T1000 (cell line): ENCODE measurements around the gene PLAAT3.
"Not testable (repeated sequence)": the region's sequence is repeated elsewhere in the genome, so short reads cannot be mapped to it uniquely, and the experiment has no call there.

ENCODE experiments used
- DNase-seq: peaks from one replicate; lab custom pipeline; 2025; ENCODE audit warnings: mixed read lengths; lab: John Stamatoyannopoulos, UW

PLAAT3 gene

DNA sequence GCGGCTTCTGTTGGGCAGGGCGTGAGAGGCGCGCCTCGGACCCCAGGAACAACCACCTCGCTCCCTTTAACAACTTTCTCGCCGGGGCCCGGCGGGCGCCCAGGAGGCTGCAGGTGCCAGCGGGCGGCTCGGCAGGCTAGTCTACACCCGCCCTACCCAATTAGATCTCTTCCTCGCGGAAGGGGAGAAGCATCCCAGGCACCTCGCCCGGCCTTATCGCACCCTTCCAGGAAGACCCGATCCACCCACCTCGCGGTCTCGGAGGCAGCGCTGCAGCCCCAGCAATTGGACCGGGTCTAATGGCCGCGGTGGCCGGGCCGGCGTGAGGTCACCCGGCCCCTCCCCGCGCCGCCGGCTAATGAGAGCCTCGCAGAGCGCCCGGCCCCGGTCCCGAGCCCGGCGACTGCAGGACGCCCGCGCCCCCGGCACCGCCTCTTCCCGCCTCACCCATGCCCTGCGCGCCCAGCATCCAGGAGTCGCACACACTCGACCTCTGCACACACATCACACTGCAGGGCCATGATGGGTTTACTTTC is at the start of gene PLAAT3:
PLAAT3 (minus strand) TSS at position 298 of the 536 bp plus-strand sequence. CDS start 419 bp downstream, outside the sequence.
- no peak for DNase-seq

DNA sequence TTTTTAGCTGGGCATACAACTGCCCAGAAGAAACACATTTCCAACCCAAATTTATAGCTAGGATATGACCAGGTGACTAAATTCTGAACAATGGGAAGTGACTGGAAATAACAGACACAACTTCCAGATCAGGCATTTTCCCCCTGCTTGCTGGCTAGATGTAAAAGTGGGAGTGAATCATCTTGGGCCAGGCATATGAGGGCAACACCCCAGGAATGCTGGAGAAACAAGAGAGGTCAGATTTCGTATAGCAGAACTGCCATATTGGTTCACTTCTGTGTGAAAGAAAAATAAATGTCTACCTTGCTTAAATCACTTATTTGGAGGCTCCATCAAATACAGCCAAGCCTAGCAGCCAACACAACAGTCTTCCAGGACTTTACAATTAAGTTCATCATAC is 49.6 kb upstream of the PLAAT3 start:
- DNase-seq: no peak

DNA sequence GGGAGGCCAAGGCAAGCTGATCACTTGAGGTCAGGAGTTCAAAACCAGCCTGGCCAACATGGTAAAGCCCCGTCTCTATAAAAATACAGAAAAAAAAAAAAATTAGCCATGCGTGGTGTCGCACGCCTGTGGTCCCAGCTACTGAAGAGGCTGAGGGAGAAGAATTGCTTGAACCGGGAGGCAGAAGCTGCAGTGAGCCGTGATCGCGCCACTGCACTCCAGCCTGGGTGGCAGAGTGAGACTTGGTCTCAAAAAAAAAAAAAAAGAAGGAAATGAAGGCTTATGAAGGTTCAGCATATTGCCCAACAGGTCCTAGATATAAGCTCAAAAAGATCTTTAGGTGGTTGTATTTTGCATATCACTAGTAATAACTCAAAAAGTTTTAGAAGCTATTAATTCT is 46.7 kb upstream of the PLAAT3 start:
- no peak for DNase-seq

DNA sequence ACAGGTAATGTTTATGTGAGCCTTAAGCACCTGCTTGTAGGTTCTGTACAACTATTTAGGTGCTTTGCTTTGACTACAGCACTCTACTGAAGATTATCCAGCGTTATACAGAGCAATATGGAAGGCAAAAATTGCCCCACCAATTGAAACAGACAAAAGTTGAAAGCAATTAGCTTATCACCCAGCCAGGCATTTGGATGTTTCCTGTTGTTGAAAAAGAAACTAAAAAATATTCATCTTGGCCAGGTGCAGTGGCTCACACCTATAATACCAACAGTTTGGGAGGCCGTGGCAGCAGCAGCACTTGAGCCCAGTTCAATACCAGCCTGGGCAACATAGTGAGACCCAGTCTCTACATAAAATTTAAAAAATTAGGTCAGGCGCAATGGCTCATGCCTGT is 38.4 kb upstream of the PLAAT3 start:
- DNase-seq: no peak

DNA sequence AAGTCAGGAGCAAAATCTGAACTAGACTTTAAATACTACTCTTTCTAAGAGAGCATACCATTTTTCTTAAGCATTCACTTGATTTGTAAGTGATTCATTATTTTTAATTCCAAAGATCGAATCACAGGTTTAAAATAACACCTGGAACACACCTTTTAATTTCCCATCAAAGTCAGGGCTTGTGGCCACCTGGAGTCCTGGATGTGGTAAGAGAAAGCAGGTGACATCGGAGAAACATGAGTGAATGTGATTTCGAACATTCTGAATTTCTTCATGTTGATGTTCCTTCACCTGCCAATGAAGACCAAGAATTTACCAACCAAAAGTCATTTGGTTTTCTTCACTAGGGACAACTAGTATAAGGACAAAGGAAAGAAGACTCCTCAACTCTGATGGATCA is 29.0 kb upstream of the PLAAT3 start:
- no peak for DNase-seq

DNA sequence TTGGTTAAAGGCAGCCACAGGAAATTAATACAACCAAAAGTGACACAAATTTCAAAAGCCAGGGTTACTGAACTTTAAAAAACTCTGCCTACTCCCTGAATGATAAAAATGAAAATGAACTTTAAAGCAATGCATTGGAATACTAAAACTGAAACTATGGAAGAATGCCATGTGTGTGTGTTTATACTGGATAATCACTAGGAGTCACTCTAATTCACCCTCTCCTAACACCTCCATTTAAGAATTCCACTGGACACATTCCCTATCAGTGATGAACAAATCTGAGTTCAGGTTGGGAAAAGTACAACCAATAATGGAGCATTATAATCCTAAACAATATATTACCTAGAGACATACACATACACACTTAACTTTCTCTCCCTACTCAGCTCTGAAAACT is 27.5 kb upstream of the PLAAT3 start:
- DNase-seq: no peak

DNA sequence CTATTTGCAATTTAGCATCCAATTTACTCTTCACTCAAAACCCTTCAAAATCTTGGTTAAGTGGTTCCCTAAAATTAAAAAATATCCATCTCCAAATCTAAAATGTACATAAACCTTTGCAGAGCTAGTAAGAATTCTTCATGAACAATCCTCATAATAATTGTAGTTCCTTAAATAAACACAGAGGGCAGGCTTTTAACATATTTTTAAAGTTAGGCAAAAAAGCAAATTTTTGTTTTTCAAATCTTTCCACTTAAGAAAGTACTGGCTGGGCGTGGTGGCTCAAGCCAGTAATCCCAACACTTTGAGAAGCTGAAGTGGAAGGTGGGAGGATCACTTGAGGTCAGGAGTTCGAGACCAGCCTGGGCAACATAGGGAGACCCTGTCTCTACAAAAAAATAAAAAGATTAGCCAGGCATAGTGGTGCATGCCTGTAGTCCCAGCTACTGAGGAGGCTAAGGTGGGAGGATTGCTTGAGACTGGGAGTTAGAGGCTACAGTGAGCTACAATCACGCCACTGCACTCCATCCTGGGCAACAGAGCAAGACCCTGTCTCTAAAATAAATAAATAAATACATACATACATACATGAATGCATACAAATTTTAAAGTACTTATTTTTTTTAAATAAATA is 25.1 kb upstream of the PLAAT3 start:
- DNase-seq: no peak

DNA sequence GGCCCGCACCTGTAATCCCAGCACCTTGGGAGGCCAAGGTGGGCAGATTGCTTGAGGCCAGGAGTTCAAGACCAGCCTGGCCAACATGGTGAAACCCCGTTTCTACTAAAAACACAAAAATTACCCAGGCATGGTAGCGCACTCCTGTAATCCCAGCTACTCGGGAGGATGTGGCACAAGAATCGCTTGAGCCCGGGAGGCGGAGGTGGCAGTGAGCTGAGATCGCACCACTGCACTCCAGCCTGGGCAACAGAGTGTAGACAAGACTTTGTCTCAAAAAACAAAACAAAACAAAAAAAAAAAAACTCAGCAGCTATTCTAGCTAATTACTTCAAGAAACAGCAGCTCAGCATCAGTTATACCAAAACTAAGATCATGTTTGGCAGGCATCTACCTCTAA is 24.2 kb upstream of the PLAAT3 start:
- not testable (repeated sequence) for DNase-seq

DNA sequence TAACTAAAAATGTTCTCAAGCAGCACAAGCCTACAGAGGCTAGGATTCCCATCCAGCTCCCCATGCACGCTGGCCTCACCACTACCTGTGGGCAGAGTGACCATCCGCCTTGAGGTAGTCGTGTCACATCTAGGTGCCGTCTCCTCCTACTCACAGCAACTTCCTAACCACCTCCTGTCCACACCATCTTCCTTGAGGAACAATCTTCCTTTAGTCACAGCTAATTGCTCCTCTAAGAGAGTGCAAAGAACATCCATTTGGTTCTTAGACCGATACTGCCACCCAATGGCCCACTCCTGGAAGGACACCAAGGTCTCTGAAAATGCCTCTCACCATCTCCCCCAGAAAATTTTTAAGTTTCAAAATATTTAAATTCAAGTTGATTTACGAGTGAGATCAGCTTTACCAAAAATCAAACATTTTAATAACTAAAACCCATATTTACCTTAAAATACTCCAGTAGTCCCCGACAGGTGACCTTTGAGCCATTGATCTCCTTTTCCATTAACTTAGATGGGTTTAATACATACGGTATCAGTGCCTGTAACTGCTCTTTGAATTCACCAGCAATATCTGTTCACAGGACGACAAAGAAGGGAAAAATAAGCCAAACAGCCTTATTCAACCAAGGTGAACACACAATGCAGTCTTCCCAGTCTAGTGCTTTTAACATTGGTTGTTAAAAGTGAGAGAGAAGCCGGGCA is 21.7 kb upstream of the PLAAT3 start:
- DNase-seq: peak; percentile 9

DNA sequence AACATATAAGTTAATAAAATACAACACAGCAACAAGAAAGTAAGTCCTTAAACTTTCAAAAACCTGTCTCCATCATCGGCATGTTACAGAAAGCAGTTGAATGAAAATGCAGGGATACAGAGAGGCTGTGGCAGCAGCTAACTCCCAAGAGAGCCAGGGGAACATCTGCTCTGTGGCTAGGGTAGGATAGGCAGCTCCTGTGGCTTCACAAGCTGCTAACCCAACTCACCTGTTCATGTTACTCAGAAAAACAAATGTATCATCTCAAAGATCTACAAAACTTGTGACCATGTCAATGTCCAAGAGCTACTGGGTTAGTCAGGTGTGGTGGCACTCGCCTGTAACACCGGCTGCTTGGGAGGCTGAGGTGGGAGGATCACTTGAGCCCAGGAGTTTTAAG is 15.2 kb upstream of the PLAAT3 start:
- DNase-seq: no peak

DNA sequence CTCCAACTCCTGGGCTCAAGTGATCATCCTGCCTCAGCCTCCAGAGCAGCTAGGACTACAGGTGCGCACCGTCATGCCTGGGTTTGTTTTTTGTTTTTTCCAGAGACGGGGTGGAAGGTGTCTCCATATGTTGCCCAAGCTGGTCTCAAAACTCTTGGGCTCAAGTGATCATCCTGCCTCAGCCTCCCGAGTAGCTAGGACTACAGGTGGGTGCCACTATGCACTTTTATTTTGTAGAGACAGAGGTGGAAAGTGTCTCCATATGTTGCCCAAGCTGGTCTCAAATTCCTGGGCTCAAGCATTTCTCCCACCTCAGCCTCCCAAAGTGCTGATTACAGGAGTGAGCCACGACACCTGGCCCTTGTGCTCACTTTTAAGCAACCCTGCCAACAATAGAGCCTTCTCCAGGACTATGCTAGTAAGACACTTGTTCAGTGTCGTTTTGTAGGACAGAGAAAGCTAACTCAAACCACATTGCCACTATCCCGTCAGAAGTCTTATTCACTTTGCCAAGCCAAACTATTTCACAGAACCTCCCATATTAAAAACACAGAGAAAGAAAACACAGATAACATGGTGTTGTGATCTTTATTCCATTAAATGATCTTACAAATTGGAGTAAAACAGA is 9.4 kb upstream of the PLAAT3 start:
- no peak for DNase-seq

DNA sequence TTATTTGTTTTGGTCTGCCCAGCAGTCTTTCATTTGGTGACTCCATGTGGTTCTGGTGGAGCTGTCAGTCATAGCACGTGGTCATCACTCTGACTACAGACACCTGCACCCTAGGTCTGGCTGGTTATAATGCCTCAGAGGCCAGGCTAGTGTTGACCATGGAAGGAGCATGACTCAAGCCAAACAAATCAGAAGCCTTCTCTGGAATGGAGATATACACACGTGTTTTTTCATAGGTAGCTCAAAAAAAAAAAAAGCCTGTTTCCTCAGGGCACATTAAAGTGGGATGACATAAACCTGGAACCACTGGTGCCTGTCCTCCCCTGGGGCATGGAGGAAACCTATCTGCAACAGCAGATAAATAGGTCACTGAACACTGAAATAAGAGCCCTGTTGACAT is 8.1 kb upstream of the PLAAT3 start:
- DNase-seq: no peak

DNA sequence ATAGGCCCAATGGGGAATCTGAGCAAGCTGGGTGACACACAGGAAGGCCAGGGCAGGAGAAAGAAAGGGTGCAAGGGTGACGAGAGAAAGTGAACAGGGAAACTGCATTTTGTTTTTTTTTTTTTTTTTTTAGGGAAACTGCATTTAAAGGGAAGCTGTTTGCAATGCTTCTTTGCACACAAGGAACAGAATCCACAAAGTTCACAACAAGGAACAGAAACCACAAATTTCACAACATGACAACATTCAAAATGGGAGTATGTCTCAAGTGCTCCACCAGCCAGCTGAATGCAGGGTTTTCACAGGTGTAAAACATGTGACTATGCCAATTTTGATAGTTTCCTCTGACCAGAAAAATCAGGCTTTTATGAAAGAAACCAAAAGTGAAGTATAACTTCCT is 6.8 kb upstream of the PLAAT3 start:
- DNase-seq: no peak

DNA sequence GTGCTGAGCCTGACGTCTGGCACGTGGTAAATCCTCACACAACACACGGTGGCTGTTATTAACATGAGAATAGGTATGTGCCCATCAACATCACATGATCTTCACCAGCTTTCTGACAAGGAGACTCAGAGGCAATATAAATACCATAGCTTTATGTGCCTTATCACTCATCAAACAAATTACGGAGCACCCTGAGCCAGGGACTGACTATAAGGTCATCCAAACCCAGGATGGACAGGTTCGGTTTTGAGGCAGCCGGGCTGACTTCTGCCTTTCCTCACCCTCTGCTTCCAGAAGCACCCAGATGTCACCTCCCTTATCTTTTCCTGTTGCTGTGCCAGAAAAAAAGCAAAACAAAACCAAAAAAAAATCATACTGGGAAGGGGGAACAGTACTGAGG is 5.7 kb upstream of the PLAAT3 start:
- DNase-seq: no peak

DNA sequence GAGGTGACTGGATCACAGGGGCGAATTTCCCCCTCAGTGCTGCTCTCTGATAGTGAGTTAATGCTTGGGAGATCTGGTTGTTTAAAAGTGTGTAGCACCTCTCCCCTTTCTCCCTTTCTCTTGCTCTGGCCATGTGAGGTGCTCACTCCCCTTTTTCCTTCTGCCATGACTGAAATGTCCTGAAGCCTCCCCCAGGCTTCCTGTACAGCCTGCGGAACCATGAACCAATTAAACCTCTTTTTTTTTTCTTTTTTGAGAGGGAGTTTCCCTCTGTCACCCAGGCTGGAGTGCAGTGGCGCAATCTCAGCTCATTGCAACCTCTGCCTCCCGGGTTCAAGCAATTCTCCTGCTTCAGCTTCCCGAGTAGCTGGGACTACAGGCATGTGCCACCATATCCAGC is 3.5 kb upstream of the PLAAT3 start:
- not testable (repeated sequence) for DNase-seq

DNA sequence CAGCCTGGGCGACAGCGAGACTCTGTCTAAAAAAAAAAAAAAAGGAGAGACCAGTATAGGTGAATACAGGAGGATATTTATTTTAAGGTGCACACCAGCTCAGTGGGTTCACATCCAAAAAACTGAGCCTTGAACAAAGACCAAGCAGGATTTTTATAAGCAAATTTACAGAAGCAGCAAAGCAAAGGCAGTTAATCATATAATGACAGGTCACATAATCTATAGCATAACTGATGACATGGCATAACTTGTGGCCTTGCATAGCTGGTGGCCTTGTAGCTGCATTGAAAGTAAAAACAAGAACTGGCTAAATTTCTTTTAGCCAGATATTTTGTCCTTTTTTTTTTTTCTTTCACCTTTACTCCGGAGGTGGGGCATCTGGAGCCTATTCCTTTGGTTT is 2.7 kb upstream of the PLAAT3 start:
- DNase-seq: no peak

DNA sequence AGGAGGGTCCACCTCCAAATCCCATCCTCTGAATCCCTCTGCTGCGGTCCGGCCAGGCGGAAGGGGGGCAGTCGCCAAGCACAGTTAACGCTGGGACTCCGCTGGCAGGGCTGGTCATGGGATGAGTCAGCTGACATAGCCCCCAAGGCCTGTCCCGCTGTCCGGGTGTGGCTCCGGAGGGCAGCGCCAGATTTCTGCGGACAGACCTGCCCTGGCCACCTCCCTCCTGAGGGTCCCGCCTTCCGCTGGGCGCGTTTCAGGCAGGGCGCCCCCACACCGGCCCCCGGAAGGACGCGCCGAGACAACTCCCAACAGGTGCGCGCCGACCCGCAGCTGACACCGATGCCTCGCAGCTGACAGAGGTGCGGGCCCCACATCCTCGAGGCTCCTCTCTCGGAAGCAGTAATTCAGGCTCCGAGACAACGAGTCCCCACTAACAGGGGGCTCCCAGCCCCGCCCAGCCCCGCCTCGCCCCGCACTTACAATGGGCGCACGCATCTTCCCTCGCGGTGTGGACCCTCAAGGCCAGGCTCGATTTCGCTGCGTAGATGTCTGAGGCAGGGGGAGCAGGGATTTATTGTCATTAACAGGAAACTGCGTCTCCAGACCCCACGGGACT is 607 bp downstream of the PLAAT3 start:
- DNase-seq: no peak

DNA sequence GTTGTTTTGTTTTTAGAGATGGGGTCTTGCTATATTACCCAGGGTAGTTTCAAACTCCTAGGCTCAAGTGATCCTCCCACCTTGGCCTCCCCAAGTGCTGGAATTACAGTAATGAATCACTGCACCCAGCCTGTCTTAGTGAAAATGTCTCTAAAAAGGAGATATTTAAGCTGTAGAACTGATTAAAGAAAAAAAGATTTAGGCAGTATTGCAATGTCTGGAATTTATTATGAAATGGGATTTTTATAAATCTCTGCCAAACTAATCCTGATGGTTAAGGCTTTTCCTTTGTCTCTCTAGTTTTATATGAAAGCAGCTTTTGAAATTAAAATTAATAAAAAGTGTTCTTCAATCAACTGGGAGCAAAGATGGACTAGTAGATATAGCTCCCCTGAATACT is 2.1 kb downstream of the PLAAT3 start:
- DNase-seq: no peak

DNA sequence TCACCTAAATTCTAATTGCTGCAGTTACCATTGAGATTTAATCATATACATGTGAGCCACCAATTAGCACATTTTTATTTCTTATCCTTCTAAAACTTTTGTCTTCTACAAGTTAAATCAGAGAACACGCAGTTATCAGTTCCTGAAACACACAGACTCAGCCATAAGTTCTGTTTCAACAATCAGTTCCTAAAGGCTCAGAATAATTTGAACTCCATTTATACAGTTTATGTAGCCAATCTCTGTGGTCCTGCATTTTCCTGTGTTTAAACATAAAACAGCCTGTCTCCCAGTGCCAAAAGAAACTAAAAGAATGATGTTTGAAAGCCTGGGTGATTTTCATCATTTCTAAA is 2.9 kb downstream of the PLAAT3 start:
- DNase-seq: no peak

DNA sequence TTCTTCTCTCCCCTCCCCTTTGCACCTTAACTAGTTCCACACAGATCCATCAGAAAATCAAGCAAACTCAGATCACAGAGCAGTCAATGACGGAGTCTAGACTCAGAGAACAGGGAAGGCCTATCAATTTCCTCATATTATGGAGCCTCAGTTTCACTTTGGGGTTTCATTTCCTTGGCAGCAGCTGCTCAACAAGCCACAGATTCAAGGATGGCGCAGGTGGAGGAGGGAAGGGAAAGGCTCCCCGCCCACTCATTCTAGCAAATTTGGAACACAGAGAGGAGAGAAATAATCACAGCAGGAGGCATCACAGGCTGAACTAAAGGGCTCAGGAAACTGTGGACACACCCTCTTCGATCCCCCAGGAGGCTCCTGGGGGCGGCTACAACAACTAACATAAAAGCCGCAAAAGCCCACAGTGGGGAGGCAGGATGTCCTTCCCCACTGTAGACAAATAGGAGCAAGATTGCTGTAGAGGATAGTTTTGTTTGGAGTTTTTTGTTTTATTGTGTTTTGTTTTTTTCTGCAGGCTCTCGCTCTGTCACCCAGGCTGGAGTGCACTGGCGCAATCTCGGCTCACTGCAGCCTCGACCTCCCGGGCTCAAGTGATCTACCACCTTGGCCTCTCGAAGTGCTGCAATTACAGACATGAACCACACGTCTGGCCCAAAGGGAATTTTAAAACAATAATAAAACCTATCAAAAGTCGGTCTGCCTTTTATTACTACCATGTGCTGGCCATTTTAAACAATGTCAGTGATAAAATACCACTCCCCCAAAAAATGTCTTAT is 3.4 kb downstream of the PLAAT3 start:
- no peak for DNase-seq

DNA sequence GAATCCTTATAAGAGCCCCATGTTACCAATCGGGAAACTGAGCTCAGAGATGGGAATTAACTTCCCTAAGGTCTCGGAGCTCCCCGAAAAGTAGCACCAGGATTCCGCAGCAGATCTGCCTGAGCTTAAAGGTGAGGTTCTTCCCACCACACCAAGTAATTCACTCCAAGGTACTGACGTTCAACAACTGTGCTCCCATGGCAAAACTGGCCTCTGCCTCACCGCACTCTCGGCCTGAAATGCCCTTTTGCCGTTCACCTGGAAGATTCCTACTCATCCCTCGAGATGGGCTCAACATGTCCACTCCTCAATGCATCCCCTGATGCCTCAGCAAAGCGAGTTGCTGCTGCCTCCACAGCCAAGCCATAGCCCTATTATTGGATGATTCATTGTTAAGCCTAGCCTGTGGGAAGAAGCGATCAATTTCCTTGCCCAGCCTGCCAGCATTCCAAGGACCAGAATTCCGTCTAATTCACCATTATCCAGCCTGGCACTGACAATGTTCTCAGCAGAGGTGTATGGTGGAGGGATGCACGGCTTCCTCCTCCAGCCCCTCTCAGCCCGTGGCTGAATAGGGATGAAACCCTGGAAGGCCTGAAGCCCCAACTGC is 4.2 kb downstream of the PLAAT3 start:
- DNase-seq: no peak

DNA sequence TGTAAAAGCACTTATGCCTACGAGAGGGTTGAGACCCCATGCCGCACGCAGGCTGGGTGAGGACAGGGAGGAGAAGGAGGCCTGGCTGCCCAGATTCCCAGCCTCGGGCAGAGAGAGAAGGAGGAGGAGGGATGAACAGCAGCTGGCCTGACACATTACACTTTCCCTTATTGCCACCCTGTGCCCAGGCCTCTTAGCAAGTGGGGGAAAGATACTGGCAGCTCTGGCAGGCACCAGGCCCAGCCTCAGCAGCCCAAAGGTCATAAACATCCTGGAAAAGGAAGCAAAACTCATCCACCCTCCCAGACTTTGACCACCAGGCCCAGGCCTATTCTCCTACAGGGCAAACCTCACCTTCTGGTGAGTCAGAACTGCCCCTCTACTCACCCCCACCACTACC is 4.7 kb downstream of the PLAAT3 start:
- DNase-seq: no peak
